ENCODE measurements around the gene S1PR1.

Gene S1PR1

GRCh38 chr1:101245246-101245927 is 8.6 kb downstream of the S1PR1 start:
- no peak for DNase-seq (ENCODE audit: low read depth, low spot score)

- DNase-seq (ENCODE audit: low read depth, low spot score): no peak
Measured at GRCh38 chr1:101247404-101248287, 10.8 kb downstream of the S1PR1 start.

GRCh38 chr1:101250222-101250621 is 13.4 kb downstream of the S1PR1 start:
- no peak for DNase-seq (ENCODE audit: low read depth, low spot score)

GRCh38 chr1:101250656-101251272 is 13.9 kb downstream of the S1PR1 start:
- DNase-seq (ENCODE audit: low read depth, low spot score): no peak

GRCh38 chr1:101251504-101251903 is 14.7 kb downstream of the S1PR1 start:
- no peak for DNase-seq (ENCODE audit: low read depth, low spot score)

- DNase-seq (ENCODE audit: low read depth, low spot score): no peak
Measured at GRCh38 chr1:101253976-101254674, 17.3 kb downstream of the S1PR1 start.

GRCh38 chr1:101257500-101258325 is 20.9 kb downstream of the S1PR1 start:
- no peak for DNase-seq (ENCODE audit: low read depth, low spot score)

- DNase-seq (ENCODE audit: low read depth, low spot score): no peak
Measured at GRCh38 chr1:101259744-101260148, 22.9 kb downstream of the S1PR1 start.

- no peak for DNase-seq (ENCODE audit: low read depth, low spot score)
Measured at GRCh38 chr1:101260556-101261350, 23.9 kb downstream of the S1PR1 start.

- no peak for DNase-seq (ENCODE audit: low read depth, low spot score)
Measured at GRCh38 chr1:101261623-101262022, 24.8 kb downstream of the S1PR1 start.

- DNase-seq (ENCODE audit: low read depth, low spot score): no peak
Measured at GRCh38 chr1:101262060-101262459, 25.2 kb downstream of the S1PR1 start.

- no peak for DNase-seq (ENCODE audit: low read depth, low spot score)
Measured at GRCh38 chr1:101262630-101263348, 26.0 kb downstream of the S1PR1 start.

GRCh38 chr1:101264697-101265096 is 27.9 kb downstream of the S1PR1 start:
- DNase-seq (ENCODE audit: low read depth, low spot score): no peak

GRCh38 chr1:101265684-101266083 is 28.9 kb downstream of the S1PR1 start:
- DNase-seq (ENCODE audit: low read depth, low spot score): no peak

GRCh38 chr1:101267082-101267481 is 30.3 kb downstream of the S1PR1 start:
- DNase-seq (ENCODE audit: low read depth, low spot score): no peak

GRCh38 chr1:101268893-101269292 is 32.1 kb downstream of the S1PR1 start:
- no peak for DNase-seq (ENCODE audit: low read depth, low spot score)

GRCh38 chr1:101275672-101276071 is 38.9 kb downstream of the S1PR1 start:
- no peak for DNase-seq (ENCODE audit: low read depth, low spot score)

GRCh38 chr1:101276818-101277217 is 40.0 kb downstream of the S1PR1 start:
- DNase-seq (ENCODE audit: low read depth, low spot score): no peak

GRCh38 chr1:101278238-101278637 is 41.4 kb downstream of the S1PR1 start:
- DNase-seq (ENCODE audit: low read depth, low spot score): no peak

GRCh38 chr1:101278845-101279244 is 42.0 kb downstream of the S1PR1 start:
- no peak for DNase-seq (ENCODE audit: low read depth, low spot score)
